ENCODE data around the gene SLC25A30. TPM values are rescaled to one million over a fixed set of nuclear protein-coding genes. Genes with fewer than 3 reads are reported as not detected.
"Not testable (repeated sequence)": the region's sequence is repeated elsewhere in the genome, so short reads cannot be mapped to it uniquely, and the experiment has no call there.

The SLC25A30 gene
- total RNA-seq, 1 experiment from 2014 or later = 3.1 TPM

- no peak for DNase-seq (ENCODE audit: low read depth)
These were observed 26.2 kb downstream of the SLC25A30 start for GRCh38 chr13:45391926-45392325.

GRCh38 chr13:45391128-45391527, 27.0 kb downstream of the SLC25A30 start:
- DNase-seq (ENCODE audit: low read depth) = not testable (repeated sequence)

- not testable (repeated sequence) for DNase-seq (ENCODE audit: low read depth)
These were observed 27.8 kb downstream of the SLC25A30 start for GRCh38 chr13:45390348-45390747.

GRCh38 chr13:45388664-45389063, 29.5 kb downstream of the SLC25A30 start:
- DNase-seq (ENCODE audit: low read depth) = no peak

- DNase-seq (ENCODE audit: low read depth) = not testable (repeated sequence)
These were observed 31.1 kb downstream of the SLC25A30 start for GRCh38 chr13:45386892-45387575.

GRCh38 chr13:45385907-45386553, 32.1 kb downstream of the SLC25A30 start:
- DNase-seq (ENCODE audit: low read depth) = no peak

GRCh38 chr13:45385320-45385719, 32.9 kb downstream of the SLC25A30 start:
- DNase-seq (ENCODE audit: low read depth) = no peak

- DNase-seq (ENCODE audit: low read depth) = no peak
These were observed 33.5 kb downstream of the SLC25A30 start for GRCh38 chr13:45384474-45385174.

- not testable (repeated sequence) for DNase-seq (ENCODE audit: low read depth)
These were observed 35.4 kb downstream of the SLC25A30 start for GRCh38 chr13:45382739-45383138.

GRCh38 chr13:45381196-45381595, 37.0 kb downstream of the SLC25A30 start:
- DNase-seq (ENCODE audit: low read depth) = no peak

GRCh38 chr13:45380708-45381107, 37.5 kb downstream of the SLC25A30 start:
- not testable (repeated sequence) for DNase-seq (ENCODE audit: low read depth)

- DNase-seq (ENCODE audit: low read depth) = not testable (repeated sequence)
These were observed 38.7 kb downstream of the SLC25A30 start for GRCh38 chr13:45379516-45379915.

GRCh38 chr13:45378786-45379185, 39.4 kb downstream of the SLC25A30 start:
- not testable (repeated sequence) for DNase-seq (ENCODE audit: low read depth)

- not testable (repeated sequence) for DNase-seq (ENCODE audit: low read depth)
These were observed 40.9 kb downstream of the SLC25A30 start for GRCh38 chr13:45377314-45377713.

GRCh38 chr13:45376651-45377050, 41.5 kb downstream of the SLC25A30 start:
- not testable (repeated sequence) for DNase-seq (ENCODE audit: low read depth)

GRCh38 chr13:45374917-45375316, 43.3 kb downstream of the SLC25A30 start:
- no peak for DNase-seq (ENCODE audit: low read depth)

- no peak for DNase-seq (ENCODE audit: low read depth)
These were observed 45.0 kb downstream of the SLC25A30 start for GRCh38 chr13:45373162-45373547.

- no peak for DNase-seq (ENCODE audit: low read depth)
These were observed 45.7 kb downstream of the SLC25A30 start for GRCh38 chr13:45372189-45373161.

GRCh38 chr13:45370922-45371406, 47.2 kb downstream of the SLC25A30 start:
- DNase-seq (ENCODE audit: low read depth) = peak; percentile 78

GRCh38 chr13:45369116-45369515, 49.1 kb downstream of the SLC25A30 start:
- DNase-seq (ENCODE audit: low read depth) = no peak

- peak; percentile 9 for DNase-seq (ENCODE audit: low read depth)
These were observed 49.6 kb downstream of the SLC25A30 start for GRCh38 chr13:45368571-45368970.

Data from Daoy (cell line).